Erythroblast (primary cell): ENCODE data around the gene HAGHL.
"Not testable (repeated sequence)": the region's sequence is repeated elsewhere in the genome, so short reads cannot be mapped to it uniquely, and the experiment has no call there.

Experiments
- DNase-seq, 2 experiments: peaks; one replicate each; lab custom pipeline; 2025; lab: John Stamatoyannopoulos, UW
- GATA1 ChIP-seq: IDR thresholded peaks from 2 replicates; pipeline ENCODE4 v1.6.1; 2011; ENCODE audit warnings: low read depth, mild to moderate bottlenecking, control low read depth, low read length, moderate library complexity
- POLR2A ChIP-seq: IDR thresholded peaks from 2 replicates; pipeline ENCODE4 v1.6.1; 2011; ENCODE audit warnings: mild to moderate bottlenecking, low read length

Gene HAGHL

DNA sequence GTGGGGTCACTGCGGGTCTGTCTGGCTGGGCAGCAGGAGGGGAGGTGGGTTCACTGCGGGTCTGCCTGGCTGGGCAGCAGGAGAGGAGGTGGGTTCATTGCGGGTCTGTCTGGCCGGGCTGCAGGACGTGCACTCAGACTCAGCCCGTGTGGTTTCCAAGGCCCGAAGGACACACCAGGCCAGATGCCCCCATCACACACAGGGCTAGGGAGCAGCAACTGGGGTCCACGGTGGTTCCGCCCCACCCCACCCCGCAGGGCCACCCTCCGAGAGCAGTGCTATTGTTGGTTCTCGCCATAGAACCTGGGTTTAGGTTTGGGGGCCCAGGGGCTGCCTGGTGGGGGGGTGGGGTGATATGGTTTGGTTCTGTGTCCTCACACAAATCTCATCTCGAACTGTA, 19.7 kb downstream of the HAGHL start:
- no peak for TF ChIP-seq GATA1
- TF ChIP-seq POLR2A, result no peak
- DNase-seq, result no peak

DNA sequence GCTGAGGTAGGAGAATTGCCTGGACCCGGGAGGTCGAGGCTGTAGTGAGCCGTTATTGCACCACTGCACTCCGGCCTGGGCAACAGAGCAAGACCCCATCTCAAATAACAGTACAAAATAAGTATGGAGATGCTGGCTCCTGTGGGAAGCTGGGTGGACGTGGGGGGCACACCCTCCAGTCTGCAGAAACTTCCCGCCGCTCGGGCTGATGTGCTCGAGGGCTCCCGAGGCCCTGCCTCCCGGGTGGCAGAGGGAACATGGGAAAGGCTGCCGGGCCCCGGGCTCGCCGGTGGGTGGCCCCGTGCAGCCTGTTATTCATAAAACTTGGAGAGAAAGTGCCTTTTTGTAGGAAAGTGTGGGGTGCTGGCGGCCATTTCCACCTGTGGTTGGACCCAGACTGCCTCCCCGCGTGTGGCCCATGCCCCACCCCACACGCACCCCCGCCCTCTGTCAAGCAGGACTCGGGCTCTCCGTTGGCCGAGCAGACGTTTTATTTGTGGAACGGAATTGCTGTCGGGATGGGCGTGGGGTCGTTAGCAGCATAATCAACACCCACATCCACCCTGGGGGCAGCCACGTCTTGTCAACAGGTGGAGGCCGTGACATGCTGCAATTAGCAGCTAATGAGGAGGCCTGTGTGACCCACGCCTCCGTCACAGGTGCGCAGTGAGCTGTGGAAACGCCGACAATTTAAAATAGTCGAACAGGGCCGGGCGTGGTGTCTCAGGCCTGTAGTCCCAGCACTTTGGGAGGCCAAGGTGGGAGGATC, 21.3 kb downstream of the HAGHL start:
- DNase-seq, result no peak
- TF ChIP-seq GATA1 (no peak), POLR2A (no peak)

DNA sequence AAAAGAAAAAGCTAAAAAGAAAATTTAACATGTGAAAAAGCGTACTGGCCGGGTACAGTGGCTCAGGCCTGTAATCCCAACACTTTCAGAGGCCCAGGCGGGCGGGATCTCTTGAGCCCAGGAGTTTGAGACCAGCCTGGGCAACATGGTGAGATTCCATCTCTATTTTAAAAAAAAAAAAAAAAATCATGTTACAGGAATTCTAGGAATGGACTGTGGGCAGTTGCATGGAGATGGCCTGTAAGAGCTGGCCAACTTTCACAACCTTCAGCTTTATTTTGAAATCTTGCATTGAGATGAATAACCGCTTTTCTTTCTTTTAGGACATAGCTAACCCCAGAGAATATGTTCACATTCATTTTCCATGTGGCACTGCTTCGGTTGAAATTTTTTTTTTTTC, 22.1 kb downstream of the HAGHL start:
- TF ChIP-seq GATA1, result no peak
- no peak for TF ChIP-seq POLR2A
- DNase-seq, result no peak

DNA sequence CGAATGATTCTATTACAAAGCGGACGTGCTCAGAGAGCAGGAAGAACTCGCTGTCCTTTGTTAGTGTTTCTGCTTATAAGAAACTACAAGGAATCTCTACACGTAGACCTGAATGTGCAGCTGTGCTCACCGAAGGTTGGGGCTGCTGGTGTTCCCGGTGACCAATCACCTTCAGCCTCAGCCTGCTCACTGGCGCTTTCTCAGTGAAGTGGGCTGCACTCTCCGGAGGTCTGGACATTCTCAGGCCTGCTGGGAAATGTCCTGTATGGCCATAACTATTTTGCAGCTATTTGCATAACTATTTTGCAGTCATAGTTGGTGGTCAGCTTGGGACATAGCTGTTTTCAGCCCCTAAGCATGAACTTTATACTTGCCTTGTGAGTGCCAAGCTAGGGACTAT, 23.6 kb downstream of the HAGHL start:
- no peak for TF ChIP-seq GATA1
- TF ChIP-seq POLR2A, result no peak
- no peak for DNase-seq

DNA sequence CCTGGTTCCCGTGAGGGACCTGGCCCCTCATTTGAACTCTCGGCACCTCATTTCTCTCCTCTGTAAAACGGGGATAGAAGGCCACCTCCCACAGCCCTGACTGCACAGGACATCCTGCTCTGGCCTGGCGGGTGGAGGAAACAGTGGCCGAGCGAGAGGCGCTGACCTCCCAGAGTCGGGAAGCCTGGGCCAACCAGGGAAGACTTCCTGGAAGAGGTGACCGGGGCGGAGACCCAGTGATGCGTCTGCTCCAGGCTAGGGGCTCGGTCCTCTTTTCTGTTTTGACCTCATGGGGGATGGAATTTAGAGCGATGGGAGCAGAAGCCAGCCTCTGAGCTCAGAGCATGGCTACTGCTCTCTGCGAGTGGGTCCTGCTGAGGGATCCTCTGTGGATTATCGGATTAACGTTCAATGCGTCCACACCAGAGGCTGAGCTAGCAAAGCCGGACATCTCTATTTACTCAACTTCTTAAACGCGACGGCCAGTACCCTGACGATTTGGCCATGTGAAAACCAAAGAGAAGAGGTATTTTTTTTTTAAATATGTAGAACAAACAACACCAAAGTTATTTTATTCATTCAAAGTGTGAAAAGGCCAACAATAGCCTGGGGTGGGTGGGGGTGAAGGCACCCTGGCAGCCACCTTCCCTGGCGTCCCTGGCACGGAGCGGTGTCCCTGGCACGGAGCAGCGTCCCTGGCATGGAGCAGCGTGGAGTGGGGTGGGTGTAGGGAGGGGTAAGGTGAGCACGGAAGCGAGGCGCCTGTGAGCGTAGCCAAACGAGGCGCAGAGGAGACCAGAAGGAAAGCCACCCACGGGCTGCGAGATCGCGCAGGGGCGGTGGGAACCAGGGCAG, 24.5 kb downstream of the HAGHL start:
- TF ChIP-seq GATA1, result no peak
- DNase-seq, result no peak

DNA sequence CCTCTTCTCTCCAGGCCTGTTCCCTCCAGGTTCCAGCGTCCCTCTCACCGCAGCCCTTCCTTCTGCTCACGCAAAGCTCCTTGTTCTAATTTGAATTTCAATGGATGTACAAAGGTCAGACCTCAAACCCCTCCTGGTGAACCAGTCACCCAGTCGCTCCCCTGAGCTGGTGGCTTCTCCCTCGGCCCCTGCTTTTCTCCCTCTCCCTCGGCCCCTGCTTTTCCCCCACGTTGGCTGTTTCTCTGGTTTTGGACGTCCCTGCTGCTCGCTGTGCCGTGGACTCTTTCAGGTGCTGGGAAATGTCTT, 25.1 kb downstream of the HAGHL start:
- TF ChIP-seq POLR2A, result no peak
- no peak for TF ChIP-seq GATA1
- no peak for DNase-seq

DNA sequence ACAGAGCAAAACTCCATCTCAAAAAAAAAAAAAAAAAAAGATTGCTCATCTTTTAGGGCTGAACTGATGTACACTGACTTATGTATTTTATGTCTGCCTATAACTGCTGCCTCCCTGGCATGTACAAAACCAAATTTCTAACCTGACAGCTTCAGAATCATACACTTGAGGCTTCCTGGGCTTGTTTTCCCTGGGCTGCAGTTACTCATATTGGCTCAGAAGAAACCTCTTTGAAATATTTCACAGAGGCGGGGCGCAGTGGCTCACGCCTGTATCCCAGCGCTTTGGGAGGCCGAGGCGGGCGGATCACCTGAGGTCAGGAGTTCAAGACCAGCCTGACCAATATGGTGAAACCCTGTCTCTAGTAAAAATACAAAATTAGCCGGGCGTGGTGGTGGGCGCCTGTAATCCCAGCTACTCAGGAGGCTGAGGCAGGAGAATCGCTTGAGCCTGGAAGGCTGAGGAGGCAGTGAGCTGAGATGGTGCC, 27.3 kb downstream of the HAGHL start:
- DNase-seq, result not testable (repeated sequence)

DNA sequence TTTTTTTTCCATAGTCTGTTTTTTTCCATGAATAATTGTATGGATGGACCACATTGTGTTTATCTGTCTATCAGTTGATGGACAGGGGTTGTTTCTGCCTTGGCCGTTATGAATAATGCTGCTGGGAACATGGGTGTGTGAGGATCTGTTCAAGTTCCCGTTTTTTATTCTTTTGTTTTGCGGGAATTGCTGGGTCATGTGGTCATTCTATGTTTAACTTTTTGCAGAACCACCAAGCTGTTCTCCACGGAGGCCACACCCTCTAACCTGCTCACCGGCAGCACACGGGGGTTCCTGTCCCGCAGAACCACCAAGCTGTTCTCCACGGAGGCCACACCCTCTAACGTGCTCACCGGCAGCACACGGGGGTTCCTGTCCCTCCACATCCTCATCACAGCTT, 27.8 kb downstream of the HAGHL start:
- no peak for TF ChIP-seq GATA1
- no peak for TF ChIP-seq POLR2A
- DNase-seq, result no peak

DNA sequence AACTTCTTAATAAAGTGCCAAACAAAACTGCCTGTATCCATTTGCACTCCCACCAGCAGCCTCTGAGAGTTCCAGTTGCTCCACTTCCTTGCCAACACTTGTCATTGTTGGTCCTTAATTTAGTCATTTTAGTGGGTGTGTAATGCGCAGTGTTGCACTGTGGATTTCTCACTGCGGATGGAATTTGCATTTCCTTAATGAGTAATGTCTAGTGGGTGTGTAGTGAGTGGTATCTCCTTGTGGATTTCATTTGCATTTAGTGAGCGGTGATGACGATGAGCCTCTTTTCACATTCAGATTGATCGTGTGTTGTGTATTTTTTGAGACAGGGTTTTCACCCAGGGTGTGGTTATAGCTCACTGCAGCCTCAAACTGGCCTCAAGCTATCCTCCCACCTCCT, 29.5 kb downstream of the HAGHL start:
- no peak for DNase-seq
- no peak for TF ChIP-seq GATA1
- TF ChIP-seq POLR2A, result no peak

DNA sequence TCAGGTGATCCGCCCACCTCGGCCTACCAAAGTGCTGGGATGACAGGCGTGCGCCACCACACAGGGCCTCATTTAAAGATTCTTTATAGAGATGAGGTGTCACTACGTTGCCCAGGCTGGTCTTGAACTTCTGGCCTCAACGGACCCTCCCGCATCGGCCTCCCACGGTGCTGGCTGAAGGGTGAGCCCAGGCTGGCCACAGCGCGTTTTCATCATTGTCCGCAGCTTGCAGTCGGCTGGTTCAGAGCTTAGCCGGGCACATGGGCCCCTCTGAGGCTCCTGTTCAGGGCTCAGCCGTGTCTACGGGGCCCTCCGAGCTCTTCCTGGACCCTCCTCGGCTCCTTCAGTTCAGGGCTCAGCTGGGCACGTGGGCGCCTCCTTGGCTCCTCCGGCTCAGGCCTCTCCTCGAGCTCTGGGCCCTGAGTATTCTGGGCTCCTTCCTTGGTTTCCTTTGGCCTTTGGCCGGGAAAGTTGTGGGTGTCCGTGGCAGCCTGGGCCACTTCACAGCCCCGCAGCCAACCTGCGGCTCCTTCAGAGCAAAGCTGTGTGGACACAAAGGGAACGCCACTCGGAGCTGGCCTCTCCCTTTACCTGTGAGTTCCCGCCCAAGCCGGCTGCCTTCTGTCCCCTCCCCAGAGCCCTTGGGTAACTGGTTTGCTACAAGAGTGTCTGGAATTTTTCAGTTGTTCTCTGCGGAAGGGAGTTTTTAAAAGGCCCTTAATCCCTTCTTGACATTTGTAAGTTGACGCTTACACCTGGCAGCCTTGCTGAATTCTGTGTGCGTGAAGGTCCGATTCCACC, 32.4 kb downstream of the HAGHL start:
- no peak for TF ChIP-seq POLR2A
- TF ChIP-seq GATA1, result no peak
- DNase-seq, result no peak

DNA sequence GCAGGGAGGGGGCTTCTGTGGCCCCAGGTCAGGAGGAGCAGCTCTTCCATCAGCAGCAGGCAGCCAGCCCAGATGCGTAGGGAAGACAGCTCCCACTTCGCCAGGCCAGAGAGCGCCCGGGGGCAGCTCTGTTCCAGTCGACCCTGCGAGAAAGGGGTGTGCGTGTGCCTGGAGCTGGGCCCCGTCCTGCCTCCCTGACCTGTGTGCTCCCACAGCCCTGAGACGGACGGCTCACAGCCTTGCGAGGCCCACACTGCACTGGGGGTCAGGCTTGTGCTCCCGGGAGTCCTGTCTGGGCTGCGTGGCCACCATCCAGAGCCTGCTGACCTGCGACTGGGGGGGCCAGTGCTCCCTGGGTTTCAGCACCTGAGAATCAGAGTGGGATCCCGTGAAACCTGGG, 33.2 kb downstream of the HAGHL start:
- TF ChIP-seq GATA1, result no peak
- no peak for TF ChIP-seq POLR2A
- DNase-seq, result no peak

DNA sequence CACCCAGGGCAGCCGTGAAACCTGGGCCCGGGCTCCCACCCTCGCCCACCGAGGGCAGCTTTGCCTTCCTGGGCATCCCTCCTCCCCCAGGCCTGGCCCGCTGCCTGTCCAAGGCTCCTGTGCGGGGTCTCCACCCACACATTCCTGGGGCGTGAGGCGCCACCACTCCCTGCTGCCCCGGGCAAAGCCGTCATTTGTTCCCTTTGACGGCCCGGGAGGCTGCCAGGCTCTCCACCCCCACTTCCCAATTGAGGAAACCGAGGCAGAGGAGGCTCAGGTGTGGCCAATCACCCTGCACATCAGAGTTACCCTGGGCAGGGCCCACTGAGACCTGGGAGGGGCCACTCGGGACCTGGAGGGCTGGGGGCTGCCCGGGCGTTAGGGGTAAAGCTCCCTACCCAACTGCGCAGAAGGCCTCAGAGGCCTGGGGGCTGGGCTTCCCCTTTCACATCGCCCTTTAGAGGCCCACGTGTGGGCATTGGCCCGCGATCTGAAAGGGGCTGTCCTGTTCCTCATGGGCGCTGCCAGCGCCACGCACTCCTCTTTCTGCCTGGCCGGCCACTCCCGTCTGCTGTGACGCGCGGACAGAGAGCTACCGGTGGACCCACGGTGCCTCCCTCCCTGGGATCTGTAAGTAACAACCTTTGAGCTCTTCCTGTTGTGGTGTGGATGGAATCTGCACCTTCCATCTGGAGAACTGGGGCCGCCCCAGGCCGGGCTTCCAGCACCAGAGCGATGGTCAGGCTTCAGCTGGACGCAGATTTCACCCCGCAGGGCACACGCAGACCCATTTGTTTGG, 33.8 kb downstream of the HAGHL start, which contains the start of gene MSLN:
Gene MSLN, plus strand, starts transcription at position 190 of the 799 bp plus-strand sequence. CDS start 1,947 bp downstream, outside the sequence.
- DNase-seq, result no peak
- no peak for TF ChIP-seq GATA1
- no peak for TF ChIP-seq POLR2A

DNA sequence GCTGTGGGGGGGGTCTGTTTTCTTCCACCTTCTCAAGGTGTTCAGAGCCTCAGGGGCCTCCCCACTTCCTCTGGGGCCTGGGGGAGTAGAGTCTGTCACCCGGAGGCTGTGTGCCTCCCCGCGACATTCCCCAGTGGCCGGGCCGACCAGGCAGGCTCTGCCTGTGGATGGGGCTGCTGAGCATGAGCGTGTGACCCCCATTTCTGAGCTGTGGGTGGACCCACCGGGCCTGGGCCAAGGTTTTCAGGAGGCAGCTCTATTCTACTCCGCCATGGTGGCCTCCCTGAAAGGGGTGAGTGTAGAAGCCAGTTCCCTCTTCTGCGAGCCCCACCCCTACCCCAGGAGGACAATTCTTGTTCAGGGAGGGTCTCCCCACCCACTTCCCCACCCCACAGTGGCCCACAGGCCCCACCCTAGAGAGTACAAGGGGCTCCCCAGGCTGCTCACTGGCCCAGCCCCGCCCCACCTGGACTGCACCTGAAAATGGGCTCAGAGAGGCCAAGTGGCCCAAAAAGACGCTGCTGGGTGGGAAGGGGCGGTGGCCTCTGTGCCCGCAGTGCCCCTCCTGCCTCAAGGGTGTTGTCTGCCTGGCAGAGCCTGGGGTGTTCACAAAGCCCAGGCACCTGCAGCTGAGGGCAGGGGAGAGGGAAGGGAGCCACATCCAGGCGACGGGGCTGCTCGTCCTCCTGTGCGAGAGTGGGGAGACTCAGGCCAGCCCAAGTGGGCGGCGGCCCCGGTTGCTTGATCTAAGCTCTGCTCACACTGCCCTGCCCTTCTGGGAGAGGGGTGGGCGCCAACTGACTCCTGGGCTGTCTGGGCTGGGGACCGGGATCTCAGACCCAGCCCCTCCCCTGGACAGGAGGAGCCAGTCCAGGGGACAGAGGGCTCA, 35.0 kb downstream of the HAGHL start:
- TF ChIP-seq POLR2A, result no peak
- TF ChIP-seq GATA1, result no peak
- no peak for DNase-seq
